ENCODE data around the gene RNASE11.
"Not testable (repeated sequence)": the region's sequence is repeated elsewhere in the genome, so short reads cannot be mapped to it uniquely, and the experiment has no call there.

DNA sequence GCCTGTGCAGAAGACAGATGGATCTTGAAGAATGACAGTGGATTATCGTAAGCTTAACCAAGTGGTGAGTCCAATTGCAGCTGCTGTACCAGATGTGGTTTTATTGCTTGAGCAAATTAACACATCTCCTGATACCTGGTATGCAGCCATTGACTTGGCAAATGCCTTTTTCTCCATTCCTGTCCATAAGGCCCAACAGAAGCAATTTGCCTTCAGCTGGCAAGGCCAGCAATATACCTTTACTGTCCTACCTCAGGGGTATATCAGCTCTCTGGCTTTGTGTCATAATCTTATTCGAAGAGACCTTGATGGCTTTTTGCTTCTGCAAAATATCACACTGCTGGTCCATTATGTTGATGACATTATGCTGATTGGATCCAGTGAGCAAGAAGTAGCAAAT is 17.9 kb downstream of the RNASE11 start:
- TF ChIP-seq, protein P1, sequence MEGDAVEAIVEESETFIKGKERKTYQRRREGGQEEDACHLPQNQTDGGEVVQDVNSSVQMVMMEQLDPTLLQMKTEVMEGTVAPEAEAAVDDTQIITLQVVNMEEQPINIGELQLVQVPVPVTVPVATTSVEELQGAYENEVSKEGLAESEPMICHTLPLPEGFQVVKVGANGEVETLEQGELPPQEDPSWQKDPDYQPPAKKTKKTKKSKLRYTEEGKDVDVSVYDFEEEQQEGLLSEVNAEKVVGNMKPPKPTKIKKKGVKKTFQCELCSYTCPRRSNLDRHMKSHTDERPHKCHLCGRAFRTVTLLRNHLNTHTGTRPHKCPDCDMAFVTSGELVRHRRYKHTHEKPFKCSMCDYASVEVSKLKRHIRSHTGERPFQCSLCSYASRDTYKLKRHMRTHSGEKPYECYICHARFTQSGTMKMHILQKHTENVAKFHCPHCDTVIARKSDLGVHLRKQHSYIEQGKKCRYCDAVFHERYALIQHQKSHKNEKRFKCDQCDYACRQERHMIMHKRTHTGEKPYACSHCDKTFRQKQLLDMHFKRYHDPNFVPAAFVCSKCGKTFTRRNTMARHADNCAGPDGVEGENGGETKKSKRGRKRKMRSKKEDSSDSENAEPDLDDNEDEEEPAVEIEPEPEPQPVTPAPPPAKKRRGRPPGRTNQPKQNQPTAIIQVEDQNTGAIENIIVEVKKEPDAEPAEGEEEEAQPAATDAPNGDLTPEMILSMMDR (conservative IDR thresholded peaks at IDR 0.05 in 1 of 2, IDR thresholded peaks at IDR 0.05 in 1 of 2; ENCODE audit: low read depth in 1 of 2, low read length in 2 of 2): not testable (repeated sequence)
- TF ChIP-seq EZH2 (IDR thresholded peaks at IDR 0.05; ENCODE audit: low read length, missing control alignments): not testable (repeated sequence)
